Activated T-helper 2 cell treated with anti-CD3 and anti-CD28 coated beads, Interferon-gamma antibody, Interleukin-2, Interleukin-4, amounts not matched to agents 10 μg/mL and 5 μg/mL and 100 μg/mL, durations not matched to agents 14 hours and 24 hours and 36 hours (primary cell): ENCODE measurements around the gene OR52J3. TPM values are rescaled to one million over a fixed set of nuclear protein-coding genes. Genes with fewer than 3 reads are reported as not detected.

Experiments used
- total RNA-seq: library from RNA; stranded (reverse); gene quantifications from 2 replicates; pipeline ENCODE4 v1.2.3, GENCODE V29; 2022

OR52J3 gene
- total RNA-seq, 1 donor from 2014 or later = not detected

Other genes starting within 250 kb of the OR52J3 start
- gene OR52R1, start 242.1 kb upstream of the OR52J3 start, total RNA-seq = not detected in 2 replicates
- not detected in 2 replicates for gene OR51F2, start 225.2 kb upstream of the OR52J3 start, total RNA-seq
- gene OR51S1, start 197.3 kb upstream of the OR52J3 start, total RNA-seq = not detected in 2 replicates
- not detected in 2 replicates for gene OR51T1, start 164.6 kb upstream of the OR52J3 start, total RNA-seq
- not detected in 2 replicates for gene OR51A7, start 142.7 kb upstream of the OR52J3 start, total RNA-seq
- not detected in 2 replicates for gene OR51G2, start 127.2 kb upstream of the OR52J3 start, total RNA-seq
- not detected in 2 replicates for gene OR51G1, start 122.2 kb upstream of the OR52J3 start, total RNA-seq
- not detected in 2 replicates for gene OR51A4, start 98.9 kb upstream of the OR52J3 start, total RNA-seq
- not detected in 2 replicates for gene OR51A2, start 90.8 kb upstream of the OR52J3 start, total RNA-seq
- gene OR51L1, start 51.7 kb upstream of the OR52J3 start, total RNA-seq = not detected in 2 replicates
- gene OR52E2, start 13.1 kb downstream of the OR52J3 start, total RNA-seq = not detected in 2 replicates
- not detected in 2 replicates for gene OR52E1, start 23.0 kb downstream of the OR52J3 start, total RNA-seq
- gene OR52A5, start 91.8 kb downstream of the OR52J3 start, total RNA-seq = not detected in 2 replicates
- gene OR52A1, start 108.2 kb downstream of the OR52J3 start, total RNA-seq = not detected in 2 replicates
- not detected in 2 replicates for gene OR51V1, start 154.2 kb downstream of the OR52J3 start, total RNA-seq
- not detected in 2 replicates for gene HBB, start 180.5 kb downstream of the OR52J3 start, total RNA-seq
- not detected in 2 replicates for gene HBD, start 188.0 kb downstream of the OR52J3 start, total RNA-seq
- not detected in 2 replicates for gene HBG1, start 203.3 kb downstream of the OR52J3 start, total RNA-seq
- not detected in 2 replicates for gene HBG2, start 208.3 kb downstream of the OR52J3 start, total RNA-seq
- not detected in 2 replicates for gene HBE1, start 223.4 kb downstream of the OR52J3 start, total RNA-seq